ENCODE results near the gene MBD3L4.
"Not testable (repeated sequence)": the region's sequence is repeated elsewhere in the genome, so short reads cannot be mapped to it uniquely, and the experiment has no call there.

MBD3L4 gene

DNA sequence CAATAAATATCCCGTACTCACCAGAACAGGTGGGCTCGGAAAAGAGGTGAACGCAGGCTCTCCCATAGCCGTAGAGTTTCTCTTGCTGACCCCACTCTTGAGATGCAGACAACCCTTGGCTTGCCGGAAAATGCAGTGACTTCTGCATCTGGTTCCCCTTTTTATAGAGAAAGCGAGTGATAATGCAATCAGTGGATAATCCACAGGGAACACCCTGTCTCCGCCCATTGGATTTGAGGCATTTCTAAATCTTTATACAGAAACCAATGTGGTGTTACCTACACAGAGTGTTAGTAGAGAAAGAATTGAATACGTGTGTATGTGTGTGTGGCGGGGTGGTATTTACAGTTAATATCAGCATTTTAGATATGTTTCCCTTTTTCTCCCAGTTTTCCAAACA is at the start of gene MBD3L4:
Gene MBD3L4, minus strand, starts transcription at position 101 of the 400 bp plus-strand sequence. Its CDS starts 35 bp downstream, at position 66.
- not testable (repeated sequence) for DNase-seq (ENCODE audit: low spot score)

GRCh38 chr19:7088999-7089398 is 49.0 kb upstream of the MBD3L4 start:
- DNase-seq (ENCODE audit: low spot score): no peak

- DNase-seq (ENCODE audit: low spot score): no peak
These were observed 43.3 kb upstream of the MBD3L4 start for GRCh38 chr19:7083076-7083956.

- DNase-seq (ENCODE audit: low spot score): no peak
These were observed 38.0 kb upstream of the MBD3L4 start for GRCh38 chr19:7078008-7078407.

DNA sequence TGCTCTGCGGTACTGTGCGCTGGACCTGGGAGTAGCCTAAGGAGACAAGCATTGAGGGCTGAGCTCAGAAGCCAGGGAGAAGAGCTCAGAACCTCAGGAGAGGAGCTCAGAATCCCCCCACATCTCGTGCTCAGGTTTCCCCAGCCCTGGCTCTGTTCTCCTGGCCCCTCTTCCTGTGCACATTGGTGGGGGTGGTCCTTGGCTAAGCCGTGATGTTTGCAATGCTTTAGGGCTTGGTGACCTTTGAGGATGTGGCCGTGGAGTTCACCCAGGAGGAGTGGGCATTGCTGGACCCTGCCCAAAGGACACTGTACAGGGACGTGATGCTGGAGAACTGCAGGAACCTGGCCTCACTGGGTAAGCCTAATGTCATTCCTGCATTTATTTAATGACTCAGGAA is 36.2 kb upstream of the MBD3L4 start:
- no peak for DNase-seq (ENCODE audit: low spot score)

DNA sequence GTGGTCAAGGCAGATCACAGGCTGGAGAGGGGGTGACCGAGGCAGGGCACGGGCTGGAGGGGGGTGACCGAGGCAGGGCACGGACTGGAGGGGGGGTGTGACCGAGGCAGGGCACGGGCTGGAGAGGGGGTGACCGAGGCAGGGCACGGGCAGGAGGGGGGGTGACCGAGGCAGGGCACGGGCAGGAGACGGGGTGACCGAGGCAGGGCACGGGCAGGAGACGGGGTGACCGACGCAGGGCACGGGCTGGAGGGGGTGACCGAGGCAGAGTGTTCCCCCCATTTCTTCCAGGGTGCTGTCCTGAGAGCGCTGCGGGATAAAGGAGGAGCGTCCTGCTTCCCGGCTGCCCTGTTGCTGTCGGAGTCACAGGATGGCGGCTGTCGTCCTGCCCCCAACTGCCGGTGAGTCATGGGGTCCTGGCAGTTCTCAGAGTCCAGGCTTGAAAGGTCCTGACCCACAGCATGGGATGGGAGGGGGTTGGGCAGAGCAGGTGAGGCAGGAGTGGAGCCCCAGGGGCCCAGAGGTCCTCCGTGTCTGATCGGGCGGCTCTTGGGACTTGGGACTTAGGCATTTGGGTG is 34.8 kb upstream of the MBD3L4 start:
- DNase-seq (ENCODE audit: low spot score): no peak

DNA sequence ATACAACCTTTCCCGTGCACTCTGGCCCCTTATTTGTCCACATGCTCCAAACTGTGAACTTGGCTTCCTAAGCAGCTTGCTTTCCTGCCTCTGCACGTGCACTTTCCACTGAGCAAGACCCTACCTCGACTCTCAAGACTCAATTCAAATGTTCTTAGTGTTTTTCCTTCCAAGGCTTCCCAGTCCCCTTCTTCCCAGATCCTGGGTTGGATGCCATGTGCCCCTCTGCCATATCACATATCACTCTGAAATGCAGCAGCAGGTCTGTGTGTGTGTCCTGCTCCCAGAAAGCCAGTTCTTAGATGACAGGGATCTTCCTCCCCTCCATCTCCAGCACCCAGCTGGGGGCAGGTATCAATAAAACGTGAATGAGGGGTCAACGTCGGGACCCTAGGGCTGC is 32.6 kb upstream of the MBD3L4 start:
- no peak for DNase-seq (ENCODE audit: low spot score)

DNA sequence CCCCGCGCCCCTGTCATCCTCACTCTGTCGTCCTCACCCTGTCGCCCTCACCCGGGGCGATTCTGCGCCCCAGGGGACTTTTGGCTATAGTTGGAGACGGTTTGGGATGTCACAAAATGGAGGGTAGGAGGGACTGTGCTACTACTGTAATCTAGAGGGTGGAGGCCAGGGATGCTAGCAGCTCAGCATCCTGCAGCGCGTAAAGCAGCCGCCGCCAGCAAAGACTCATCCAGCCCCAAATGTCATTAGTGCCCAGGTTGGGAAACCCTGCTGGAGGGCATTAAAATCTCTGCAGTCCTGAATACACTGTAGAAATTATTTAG is 29.9 kb upstream of the MBD3L4 start:
- no peak for DNase-seq (ENCODE audit: low spot score)

DNA sequence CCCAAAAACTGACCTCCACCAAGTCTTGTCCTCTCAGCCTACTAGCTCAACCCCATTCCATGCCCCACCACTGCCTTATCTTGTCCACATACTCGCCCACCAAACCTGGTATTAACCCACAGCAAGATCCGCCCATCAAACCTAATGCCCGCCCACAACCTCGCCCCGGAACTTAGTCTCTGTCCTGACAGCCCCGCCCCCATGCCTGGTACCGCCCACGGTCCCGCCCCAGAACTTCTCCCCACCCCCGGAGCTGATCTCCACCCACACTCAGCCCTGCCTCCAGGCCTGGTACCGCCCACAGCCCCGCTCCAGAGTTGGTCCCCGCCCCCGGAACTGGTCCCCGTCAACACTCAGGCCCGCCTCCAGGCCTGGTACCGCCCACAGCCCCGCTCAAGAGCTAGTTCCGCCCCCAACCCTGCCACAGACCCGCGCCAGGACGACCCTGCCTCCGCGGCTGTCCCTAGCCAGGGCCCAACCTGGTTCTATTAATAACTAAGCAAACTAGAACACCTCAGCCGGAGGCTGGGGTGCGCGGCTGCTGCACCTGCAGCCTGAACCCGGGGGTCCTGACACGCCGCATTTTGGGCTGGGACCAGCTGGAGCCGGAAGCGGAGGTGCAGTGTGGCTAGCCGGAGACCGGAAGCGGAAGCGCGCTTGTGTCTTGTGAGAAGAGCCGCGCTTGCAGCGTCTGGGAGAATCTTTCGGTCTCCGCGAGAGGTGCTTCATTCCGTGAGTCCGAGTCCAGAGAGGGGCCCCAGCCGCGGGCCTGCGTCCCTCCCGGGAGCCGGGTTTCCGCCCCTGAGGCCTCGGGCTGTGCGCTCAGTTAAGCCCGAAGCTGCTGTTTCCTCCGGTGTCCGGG is 29.3 kb upstream of the MBD3L4 start, which contains the start of gene ZNF557:
Gene ZNF557, plus strand, starts transcription at position 662 of the 862 bp plus-strand sequence. CDS start 5,372 bp downstream, outside the sequence.
- peak; percentile 99 for DNase-seq (ENCODE audit: low spot score)

GRCh38 chr19:7068599-7068998 is 28.6 kb upstream of the MBD3L4 start:
- DNase-seq (ENCODE audit: low spot score): no peak

DNA sequence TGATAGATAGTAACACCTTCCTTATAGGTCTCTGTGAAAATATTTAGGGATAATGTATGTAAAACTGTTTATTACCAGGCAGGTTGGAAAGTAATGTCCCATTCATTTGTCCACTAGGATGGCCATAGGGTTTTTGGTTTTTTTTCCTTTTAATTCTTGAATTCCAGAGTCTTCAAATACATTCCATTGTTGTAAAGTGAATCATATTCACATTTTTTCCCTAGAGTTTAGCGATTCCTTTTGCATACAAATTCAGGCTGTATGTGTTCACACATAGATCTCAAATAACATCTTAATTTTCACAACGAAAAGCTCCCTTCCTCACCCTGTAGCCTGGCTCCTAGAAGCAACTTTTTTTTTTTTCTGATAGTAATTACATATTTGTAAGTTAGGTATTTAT is 27.7 kb upstream of the MBD3L4 start:
- DNase-seq (ENCODE audit: low spot score): no peak

GRCh38 chr19:7067122-7067521 is 27.1 kb upstream of the MBD3L4 start:
- DNase-seq (ENCODE audit: low spot score): not testable (repeated sequence)

GRCh38 chr19:7063764-7064418 is 23.9 kb upstream of the MBD3L4 start:
- DNase-seq (ENCODE audit: low spot score): no peak

GRCh38 chr19:7063339-7063738 is 23.4 kb upstream of the MBD3L4 start:
- no peak for DNase-seq (ENCODE audit: low spot score)

DNA sequence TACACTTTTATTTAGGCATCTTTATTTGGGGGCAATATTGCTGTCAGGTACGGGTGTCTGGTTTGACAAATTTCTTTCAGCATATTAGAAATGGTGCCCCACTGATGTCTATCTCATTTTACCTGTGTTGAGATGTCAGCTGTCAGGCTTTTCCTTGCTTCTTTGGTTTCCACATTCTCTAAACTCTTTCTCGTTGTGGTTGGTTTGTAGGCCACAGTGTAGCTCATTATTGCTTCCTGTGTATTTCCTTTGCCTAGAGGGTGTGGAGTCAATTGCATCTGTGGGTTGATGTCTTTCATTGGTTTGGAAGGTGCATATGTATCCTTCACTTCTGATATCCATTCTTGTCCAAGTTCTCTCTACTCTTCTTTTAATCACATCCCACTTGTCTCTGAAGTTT is 20.0 kb upstream of the MBD3L4 start:
- not testable (repeated sequence) for DNase-seq (ENCODE audit: low spot score)

DNA sequence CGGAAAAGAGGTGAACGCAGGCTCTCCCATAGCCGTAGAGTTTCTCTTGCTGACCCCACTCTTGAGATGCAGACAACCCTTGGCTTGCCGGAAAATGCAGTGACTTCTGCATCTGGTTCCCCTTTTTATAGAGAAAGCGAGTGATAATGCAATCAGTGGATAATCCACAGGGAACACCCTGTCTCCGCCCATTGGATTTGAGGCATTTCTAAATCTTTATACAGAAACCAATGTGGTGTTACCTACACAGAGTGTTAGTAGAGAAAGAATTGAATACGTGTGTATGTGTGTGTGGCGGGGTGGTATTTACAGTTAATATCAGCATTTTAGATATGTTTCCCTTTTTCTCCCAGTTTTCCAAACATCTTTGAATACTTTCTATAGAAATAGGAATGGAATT is 18.6 kb upstream of the MBD3L4 start, which contains the start of gene MBD3L3:
Gene MBD3L3, minus strand, starts transcription at position 101 of the 400 bp plus-strand sequence. Its CDS starts 71 bp downstream, at position 30.
- not testable (repeated sequence) for DNase-seq (ENCODE audit: low spot score)

- not testable (repeated sequence) for DNase-seq (ENCODE audit: low spot score)
These were observed 16.4 kb upstream of the MBD3L4 start for GRCh38 chr19:7056371-7056770.

GRCh38 chr19:7055679-7056078 is 15.7 kb upstream of the MBD3L4 start:
- not testable (repeated sequence) for DNase-seq (ENCODE audit: low spot score)

DNA sequence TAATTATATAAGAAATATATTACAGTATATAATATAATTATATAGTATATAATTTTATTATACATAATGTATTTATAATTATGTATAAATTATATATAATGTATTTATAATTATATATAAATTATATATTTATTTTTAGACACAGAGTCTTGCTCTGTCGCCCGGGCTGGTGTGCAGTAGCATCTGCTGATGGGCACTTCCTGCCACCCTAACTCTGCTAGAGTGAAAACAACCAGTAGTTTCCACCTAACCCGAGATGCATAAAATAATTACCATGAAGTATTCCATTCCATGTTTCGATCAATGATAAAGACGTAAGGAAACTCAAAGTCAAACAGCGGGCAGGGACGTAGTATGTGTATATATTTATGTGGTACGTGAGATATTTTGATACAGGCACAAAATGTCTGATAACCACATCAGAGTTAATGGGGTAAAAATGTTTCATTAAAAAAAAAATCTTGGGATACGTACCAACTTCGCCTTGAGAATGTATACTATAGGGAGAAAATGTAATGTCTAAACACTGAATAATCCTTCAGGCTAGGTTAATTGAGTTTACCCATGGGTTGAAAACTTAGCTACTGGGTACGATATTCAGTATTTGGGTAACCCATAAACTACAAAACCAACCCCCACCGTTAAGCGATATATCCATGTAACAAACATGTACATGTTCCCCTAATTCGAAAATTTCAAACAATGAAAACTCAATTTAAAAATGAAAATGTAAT is 14.8 kb upstream of the MBD3L4 start:
- DNase-seq (ENCODE audit: low spot score): not testable (repeated sequence)

GRCh38 chr19:7052896-7053295 is 12.9 kb upstream of the MBD3L4 start:
- not testable (repeated sequence) for DNase-seq (ENCODE audit: low spot score)

GRCh38 chr19:7051421-7051820 is 11.4 kb upstream of the MBD3L4 start:
- DNase-seq (ENCODE audit: low spot score): not testable (repeated sequence)

Measured in activated CD4-positive, alpha-beta T cell treated with anti-CD3 and anti-CD28 coated beads, Interleukin-2, Interleukin-4, amounts not matched to agents 100 ng/mL and 50 ng/mL, durations not matched to agents 16 hours and 8 hours (primary cell).